K562 (cell line): ENCODE results near the gene SERPINA5.

Experiments
- GABPA ChIP-seq: fragments of 200-800 bp; sonication (Bioruptor generic); conservative IDR thresholded peaks from 2 replicates; pipeline ENCODE4 v1.6.1; 2016; ENCODE audit warnings: low read depth, missing genetic modification characterization, missing compliant biosample characterization
- NFIC ChIP-seq: fragments of 450-650 bp; IDR thresholded peaks from 2 replicates; pipeline ENCODE4 v1.6.1; 2017; ENCODE audit warnings: mild to moderate bottlenecking, inconsistent platforms

DNA sequence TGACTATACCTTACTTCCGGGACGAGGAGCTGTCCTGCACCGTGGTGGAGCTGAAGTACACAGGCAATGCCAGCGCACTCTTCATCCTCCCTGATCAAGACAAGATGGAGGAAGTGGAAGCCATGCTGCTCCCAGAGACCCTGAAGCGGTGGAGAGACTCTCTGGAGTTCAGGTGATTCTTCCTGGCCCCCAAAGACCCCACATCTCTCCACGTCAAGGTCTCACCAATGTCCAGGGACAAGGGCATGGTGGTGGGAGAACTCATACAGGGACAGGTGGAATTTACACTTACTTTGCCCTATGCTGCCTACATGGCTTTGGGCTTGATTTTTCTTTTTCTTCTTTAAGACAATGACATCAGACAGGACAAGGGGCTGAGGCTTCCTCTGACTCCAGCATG lies 38.1 kb downstream of the SERPINA5 start:
- TF ChIP-seq NFIC (no peak), GABPA (tag) (no peak)
